HFF-Myc (cell line): ENCODE results near the gene LRRC51.

Experiments
- DNase-seq: peaks from one replicate; pipeline ENCODE4 v3.0.0-alpha.2; 2011; ENCODE audit warnings: low read depth; ENCODE audit errors: extremely low read depth
- H3K4me3 ChIP-seq: replicated peaks from 2 replicates; pipeline ENCODE4 v1.5.1; 2011; ENCODE audit warnings: low read depth, mild to moderate bottlenecking, control low read depth, low read length
- CTCF ChIP-seq: IDR thresholded peaks from 2 replicates; pipeline ENCODE4 v1.5.1; 2012; ENCODE audit warnings: mild to moderate bottlenecking, low read depth, low read length, control low read depth; ENCODE audit errors: missing control alignments

The LRRC51 gene

GRCh38 chr11:72102946-72103753 is 22.5 kb downstream of the LRRC51 start, which contains the start of gene LAMTOR1:
TSS of gene LAMTOR1 (minus strand) at chr11:72103297. CDS start at chr11:72103224, 73 bp downstream.
- TF ChIP-seq CTCF, result peak; percentile 39
- peak; percentile 98 for DNase-seq
- peak within 1 kb of the TSS; percentile 75 for H3K4me3 ChIP-seq

- no peak for DNase-seq
- H3K4me3 ChIP-seq, result peak overlapping the region; percentile 75
- TF ChIP-seq CTCF, result no peak
Observed at GRCh38 chr11:72103754-72104167, 23.1 kb downstream of the LRRC51 start.

GRCh38 chr11:72105888-72106287 is 25.2 kb downstream of the LRRC51 start, which contains the start of gene TOMT:
TSS of gene TOMT (plus strand) at chr11:72105924. CDS start at chr11:72105952, 28 bp downstream.
- no peak for TF ChIP-seq CTCF
- no peak for DNase-seq
- H3K4me3 ChIP-seq, result no peak within 1 kb of the TSS

GRCh38 chr11:72111300-72112142 is 30.9 kb downstream of the LRRC51 start:
- H3K4me3 ChIP-seq, result peak overlapping the region; percentile 65
- TF ChIP-seq CTCF, result no peak
- DNase-seq, result no peak

GRCh38 chr11:72112143-72112977 is 31.7 kb downstream of the LRRC51 start, which contains the start of gene ANAPC15:
TSS of gene ANAPC15 (minus strand) at chr11:72112695. CDS start at chr11:72111276, 1,419 bp downstream.
- no peak for TF ChIP-seq CTCF
- H3K4me3 ChIP-seq, result peak within 1 kb of the TSS; percentile 65

GRCh38 chr11:72112978-72113808 is 32.5 kb downstream of the LRRC51 start:
- no peak for DNase-seq
- TF ChIP-seq CTCF, result no peak
- H3K4me3 ChIP-seq, result peak overlapping the region; percentile 65

More at GRCh38 chr11:72112143-72112977, 31.7 kb downstream of the LRRC51 start, which contains the start of gene ANAPC15:
- DNase-seq, result peak; percentile 100
